ENCODE data around the gene WASF3.

- TF ChIP-seq CTCF (IDR thresholded peaks at IDR 0.05; ENCODE audit: low read length) (no peak), EZH2 (optimal IDR thresholded peaks at IDR 0.05; ENCODE audit: low read depth, low read length) (no peak), EZH2phosphoT487 (IDR thresholded peaks at IDR 0.05; ENCODE audit: low read length) (no peak)
Measured at GRCh38 chr13:26694609-26695359, 137.3 kb downstream of the WASF3 start.
